ENCODE results near the gene ATP6V1B1. TPM values are rescaled to one million over a fixed set of nuclear protein-coding genes. Genes with fewer than 3 reads are reported as not detected.

Gene ATP6V1B1
- total RNA-seq, 1 experiment from 2014 or later: not detected

DNA sequence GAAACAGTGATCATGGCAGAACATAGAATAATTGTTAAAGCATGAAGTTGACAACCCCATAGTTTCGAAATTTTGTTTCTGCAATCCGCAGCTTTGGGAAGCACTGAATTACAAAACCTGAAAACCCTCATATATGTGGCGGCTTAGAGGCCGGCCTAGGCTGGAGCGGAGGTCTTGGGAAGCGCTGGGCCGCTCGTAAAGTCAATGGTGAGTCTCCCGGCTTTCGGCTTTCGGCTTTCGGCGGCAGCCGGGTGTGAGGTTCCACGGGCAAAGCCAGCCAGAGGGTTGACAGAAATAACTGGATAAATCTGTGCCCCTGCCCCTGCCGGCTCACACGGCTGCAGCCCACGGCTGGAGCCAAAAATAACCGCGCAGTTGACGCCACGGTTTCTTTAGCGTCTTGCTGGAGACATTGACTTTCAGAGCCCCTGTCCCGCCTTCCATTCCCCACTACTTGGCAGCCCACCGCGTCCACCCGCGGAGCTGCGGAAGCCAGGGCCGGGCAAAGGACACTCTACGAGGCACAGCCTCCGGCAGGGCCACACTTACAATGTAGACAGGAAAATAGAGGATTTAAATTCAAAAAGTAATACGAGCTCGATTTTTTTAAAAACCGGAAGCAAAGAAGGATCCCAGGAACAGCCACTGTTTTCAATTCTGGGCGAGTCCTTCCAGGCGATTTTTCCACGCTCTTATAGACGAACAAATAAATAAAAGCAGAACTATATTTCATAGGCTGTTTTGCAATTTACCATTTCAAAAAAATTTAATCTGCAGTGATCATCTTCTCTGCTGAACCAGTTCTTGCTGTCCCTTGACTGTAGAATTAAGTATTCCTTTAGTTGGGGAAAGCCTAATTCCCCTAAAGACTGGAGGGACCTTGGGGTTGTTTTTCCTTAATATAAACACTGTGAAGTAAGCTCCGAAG is 28.3 kb upstream of the ATP6V1B1 start (continued):
- TF ChIP-seq, protein P1, sequence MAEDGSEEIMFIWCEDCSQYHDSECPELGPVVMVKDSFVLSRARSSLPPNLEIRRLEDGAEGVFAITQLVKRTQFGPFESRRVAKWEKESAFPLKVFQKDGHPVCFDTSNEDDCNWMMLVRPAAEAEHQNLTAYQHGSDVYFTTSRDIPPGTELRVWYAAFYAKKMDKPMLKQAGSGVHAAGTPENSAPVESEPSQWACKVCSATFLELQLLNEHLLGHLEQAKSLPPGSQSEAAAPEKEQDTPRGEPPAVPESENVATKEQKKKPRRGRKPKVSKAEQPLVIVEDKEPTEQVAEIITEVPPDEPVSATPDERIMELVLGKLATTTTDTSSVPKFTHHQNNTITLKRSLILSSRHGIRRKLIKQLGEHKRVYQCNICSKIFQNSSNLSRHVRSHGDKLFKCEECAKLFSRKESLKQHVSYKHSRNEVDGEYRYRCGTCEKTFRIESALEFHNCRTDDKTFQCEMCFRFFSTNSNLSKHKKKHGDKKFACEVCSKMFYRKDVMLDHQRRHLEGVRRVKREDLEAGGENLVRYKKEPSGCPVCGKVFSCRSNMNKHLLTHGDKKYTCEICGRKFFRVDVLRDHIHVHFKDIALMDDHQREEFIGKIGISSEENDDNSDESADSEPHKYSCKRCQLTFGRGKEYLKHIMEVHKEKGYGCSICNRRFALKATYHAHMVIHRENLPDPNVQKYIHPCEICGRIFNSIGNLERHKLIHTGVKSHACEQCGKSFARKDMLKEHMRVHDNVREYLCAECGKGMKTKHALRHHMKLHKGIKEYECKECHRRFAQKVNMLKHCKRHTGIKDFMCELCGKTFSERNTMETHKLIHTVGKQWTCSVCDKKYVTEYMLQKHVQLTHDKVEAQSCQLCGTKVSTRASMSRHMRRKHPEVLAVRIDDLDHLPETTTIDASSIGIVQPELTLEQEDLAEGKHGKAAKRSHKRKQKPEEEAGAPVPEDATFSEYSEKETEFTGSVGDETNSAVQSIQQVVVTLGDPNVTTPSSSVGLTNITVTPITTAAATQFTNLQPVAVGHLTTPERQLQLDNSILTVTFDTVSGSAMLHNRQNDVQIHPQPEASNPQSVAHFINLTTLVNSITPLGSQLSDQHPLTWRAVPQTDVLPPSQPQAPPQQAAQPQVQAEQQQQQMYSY (CRISPR knock-in tag; IDR thresholded peaks at IDR 0.05): no peak
- TF ChIP-seq, protein P2, sequence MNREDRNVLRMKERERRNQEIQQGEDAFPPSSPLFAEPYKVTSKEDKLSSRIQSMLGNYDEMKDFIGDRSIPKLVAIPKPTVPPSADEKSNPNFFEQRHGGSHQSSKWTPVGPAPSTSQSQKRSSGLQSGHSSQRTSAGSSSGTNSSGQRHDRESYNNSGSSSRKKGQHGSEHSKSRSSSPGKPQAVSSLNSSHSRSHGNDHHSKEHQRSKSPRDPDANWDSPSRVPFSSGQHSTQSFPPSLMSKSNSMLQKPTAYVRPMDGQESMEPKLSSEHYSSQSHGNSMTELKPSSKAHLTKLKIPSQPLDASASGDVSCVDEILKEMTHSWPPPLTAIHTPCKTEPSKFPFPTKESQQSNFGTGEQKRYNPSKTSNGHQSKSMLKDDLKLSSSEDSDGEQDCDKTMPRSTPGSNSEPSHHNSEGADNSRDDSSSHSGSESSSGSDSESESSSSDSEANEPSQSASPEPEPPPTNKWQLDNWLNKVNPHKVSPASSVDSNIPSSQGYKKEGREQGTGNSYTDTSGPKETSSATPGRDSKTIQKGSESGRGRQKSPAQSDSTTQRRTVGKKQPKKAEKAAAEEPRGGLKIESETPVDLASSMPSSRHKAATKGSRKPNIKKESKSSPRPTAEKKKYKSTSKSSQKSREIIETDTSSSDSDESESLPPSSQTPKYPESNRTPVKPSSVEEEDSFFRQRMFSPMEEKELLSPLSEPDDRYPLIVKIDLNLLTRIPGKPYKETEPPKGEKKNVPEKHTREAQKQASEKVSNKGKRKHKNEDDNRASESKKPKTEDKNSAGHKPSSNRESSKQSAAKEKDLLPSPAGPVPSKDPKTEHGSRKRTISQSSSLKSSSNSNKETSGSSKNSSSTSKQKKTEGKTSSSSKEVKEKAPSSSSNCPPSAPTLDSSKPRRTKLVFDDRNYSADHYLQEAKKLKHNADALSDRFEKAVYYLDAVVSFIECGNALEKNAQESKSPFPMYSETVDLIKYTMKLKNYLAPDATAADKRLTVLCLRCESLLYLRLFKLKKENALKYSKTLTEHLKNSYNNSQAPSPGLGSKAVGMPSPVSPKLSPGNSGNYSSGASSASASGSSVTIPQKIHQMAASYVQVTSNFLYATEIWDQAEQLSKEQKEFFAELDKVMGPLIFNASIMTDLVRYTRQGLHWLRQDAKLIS (CRISPR knock-in tag; IDR thresholded peaks at IDR 0.05; ENCODE audit: borderline replicate concordance): no peak
- TF ChIP-seq RELA (CRISPR knock-in tag; IDR thresholded peaks at IDR 0.05; ENCODE audit: borderline replicate concordance) (no peak), PRRX2 (CRISPR knock-in tag; IDR thresholded peaks at IDR 0.05) (no peak), EMX1 (CRISPR knock-in tag; IDR thresholded peaks at IDR 0.05) (no peak)

DNA sequence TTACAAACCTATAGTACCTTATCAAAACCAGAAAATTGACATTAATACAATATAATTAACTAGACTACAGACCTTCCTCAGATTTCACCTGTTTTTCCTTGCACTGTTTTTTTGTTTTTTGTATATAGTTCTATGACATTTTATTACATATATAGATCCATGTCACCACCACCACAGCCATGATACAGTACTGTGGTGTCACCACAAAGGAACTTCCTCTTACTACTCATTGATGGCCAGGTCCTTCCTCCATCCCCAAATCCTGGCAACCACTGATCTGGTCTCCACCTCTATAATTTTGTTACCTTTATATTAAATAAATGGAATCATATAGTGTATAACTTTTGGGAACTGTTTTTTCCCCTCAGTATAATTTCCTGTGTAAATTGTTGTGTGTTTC is 19.4 kb upstream of the ATP6V1B1 start:
- Mint-ChIP-seq H3K27me3 (ENCODE audit: low read depth) (peaks cover 55% of the 10 kb centered on the region), H3K27ac (no peak overlapping the region), H3K9me3 (no peaks in the 10 kb centered on the region), H3K4me3 (no peak overlapping the region), H3K36me3 (no peaks in the 10 kb centered on the region), H3K4me1 (no peaks in the 10 kb centered on the region)
- ChIA-PET CTCF (interaction anchor here (0.6 to 2.5 kb wide), 4 partner anchors 27 to 56 kb away, joined by 3 to 11 read pairs (median 4); no protein-coding TSS in a partner anchor), POLR2A (interaction anchor here (1.7 kb wide), 1 partner anchor 23 kb away, joined by 3 read pairs; no protein-coding TSS in a partner anchor)
- ATAC-seq (no peak), DNase-seq (ENCODE audit: low spot score) (no peak)
- TF ChIP-seq, protein P3, sequence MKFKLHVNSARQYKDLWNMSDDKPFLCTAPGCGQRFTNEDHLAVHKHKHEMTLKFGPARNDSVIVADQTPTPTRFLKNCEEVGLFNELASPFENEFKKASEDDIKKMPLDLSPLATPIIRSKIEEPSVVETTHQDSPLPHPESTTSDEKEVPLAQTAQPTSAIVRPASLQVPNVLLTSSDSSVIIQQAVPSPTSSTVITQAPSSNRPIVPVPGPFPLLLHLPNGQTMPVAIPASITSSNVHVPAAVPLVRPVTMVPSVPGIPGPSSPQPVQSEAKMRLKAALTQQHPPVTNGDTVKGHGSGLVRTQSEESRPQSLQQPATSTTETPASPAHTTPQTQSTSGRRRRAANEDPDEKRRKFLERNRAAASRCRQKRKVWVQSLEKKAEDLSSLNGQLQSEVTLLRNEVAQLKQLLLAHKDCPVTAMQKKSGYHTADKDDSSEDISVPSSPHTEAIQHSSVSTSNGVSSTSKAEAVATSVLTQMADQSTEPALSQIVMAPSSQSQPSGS (CRISPR knock-in tag; IDR thresholded peaks at IDR 0.05; ENCODE audit: borderline replicate concordance, low read depth): no peak
- no peak for TF ChIP-seq TEAD4 (CRISPR knock-in tag; IDR thresholded peaks at IDR 0.05)
- TF ChIP-seq, protein P4, sequence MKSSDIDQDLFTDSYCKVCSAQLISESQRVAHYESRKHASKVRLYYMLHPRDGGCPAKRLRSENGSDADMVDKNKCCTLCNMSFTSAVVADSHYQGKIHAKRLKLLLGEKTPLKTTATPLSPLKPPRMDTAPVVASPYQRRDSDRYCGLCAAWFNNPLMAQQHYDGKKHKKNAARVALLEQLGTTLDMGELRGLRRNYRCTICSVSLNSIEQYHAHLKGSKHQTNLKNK (CRISPR knock-in tag; IDR thresholded peaks at IDR 0.05): no peak
- no peak for TF ChIP-seq GABPB1 (CRISPR knock-in tag; IDR thresholded peaks at IDR 0.05)
- TF ChIP-seq, protein P5, sequence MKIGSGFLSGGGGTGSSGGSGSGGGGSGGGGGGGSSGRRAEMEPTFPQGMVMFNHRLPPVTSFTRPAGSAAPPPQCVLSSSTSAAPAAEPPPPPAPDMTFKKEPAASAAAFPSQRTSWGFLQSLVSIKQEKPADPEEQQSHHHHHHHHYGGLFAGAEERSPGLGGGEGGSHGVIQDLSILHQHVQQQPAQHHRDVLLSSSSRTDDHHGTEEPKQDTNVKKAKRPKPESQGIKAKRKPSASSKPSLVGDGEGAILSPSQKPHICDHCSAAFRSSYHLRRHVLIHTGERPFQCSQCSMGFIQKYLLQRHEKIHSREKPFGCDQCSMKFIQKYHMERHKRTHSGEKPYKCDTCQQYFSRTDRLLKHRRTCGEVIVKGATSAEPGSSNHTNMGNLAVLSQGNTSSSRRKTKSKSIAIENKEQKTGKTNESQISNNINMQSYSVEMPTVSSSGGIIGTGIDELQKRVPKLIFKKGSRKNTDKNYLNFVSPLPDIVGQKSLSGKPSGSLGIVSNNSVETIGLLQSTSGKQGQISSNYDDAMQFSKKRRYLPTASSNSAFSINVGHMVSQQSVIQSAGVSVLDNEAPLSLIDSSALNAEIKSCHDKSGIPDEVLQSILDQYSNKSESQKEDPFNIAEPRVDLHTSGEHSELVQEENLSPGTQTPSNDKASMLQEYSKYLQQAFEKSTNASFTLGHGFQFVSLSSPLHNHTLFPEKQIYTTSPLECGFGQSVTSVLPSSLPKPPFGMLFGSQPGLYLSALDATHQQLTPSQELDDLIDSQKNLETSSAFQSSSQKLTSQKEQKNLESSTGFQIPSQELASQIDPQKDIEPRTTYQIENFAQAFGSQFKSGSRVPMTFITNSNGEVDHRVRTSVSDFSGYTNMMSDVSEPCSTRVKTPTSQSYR (CRISPR knock-in tag; IDR thresholded peaks at IDR 0.05): no peak
- no peak for TF ChIP-seq CREB1 (CRISPR knock-in tag; IDR thresholded peaks at IDR 0.05)
- no peak for TF ChIP-seq EMX1 (CRISPR knock-in tag; IDR thresholded peaks at IDR 0.05)
- TF ChIP-seq, protein P6, sequence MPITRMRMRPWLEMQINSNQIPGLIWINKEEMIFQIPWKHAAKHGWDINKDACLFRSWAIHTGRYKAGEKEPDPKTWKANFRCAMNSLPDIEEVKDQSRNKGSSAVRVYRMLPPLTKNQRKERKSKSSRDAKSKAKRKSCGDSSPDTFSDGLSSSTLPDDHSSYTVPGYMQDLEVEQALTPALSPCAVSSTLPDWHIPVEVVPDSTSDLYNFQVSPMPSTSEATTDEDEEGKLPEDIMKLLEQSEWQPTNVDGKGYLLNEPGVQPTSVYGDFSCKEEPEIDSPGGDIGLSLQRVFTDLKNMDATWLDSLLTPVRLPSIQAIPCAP (CRISPR knock-in tag; IDR thresholded peaks at IDR 0.05): no peak
- TF ChIP-seq, protein P7, sequence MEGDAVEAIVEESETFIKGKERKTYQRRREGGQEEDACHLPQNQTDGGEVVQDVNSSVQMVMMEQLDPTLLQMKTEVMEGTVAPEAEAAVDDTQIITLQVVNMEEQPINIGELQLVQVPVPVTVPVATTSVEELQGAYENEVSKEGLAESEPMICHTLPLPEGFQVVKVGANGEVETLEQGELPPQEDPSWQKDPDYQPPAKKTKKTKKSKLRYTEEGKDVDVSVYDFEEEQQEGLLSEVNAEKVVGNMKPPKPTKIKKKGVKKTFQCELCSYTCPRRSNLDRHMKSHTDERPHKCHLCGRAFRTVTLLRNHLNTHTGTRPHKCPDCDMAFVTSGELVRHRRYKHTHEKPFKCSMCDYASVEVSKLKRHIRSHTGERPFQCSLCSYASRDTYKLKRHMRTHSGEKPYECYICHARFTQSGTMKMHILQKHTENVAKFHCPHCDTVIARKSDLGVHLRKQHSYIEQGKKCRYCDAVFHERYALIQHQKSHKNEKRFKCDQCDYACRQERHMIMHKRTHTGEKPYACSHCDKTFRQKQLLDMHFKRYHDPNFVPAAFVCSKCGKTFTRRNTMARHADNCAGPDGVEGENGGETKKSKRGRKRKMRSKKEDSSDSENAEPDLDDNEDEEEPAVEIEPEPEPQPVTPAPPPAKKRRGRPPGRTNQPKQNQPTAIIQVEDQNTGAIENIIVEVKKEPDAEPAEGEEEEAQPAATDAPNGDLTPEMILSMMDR (IDR thresholded peaks at IDR 0.05): no peak
- no peak for TF ChIP-seq RELA (CRISPR knock-in tag; IDR thresholded peaks at IDR 0.05; ENCODE audit: borderline replicate concordance)
- TF ChIP-seq, protein P8, sequence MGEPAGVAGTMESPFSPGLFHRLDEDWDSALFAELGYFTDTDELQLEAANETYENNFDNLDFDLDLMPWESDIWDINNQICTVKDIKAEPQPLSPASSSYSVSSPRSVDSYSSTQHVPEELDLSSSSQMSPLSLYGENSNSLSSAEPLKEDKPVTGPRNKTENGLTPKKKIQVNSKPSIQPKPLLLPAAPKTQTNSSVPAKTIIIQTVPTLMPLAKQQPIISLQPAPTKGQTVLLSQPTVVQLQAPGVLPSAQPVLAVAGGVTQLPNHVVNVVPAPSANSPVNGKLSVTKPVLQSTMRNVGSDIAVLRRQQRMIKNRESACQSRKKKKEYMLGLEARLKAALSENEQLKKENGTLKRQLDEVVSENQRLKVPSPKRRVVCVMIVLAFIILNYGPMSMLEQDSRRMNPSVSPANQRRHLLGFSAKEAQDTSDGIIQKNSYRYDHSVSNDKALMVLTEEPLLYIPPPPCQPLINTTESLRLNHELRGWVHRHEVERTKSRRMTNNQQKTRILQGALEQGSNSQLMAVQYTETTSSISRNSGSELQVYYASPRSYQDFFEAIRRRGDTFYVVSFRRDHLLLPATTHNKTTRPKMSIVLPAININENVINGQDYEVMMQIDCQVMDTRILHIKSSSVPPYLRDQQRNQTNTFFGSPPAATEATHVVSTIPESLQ (CRISPR knock-in tag; IDR thresholded peaks at IDR 0.05): no peak
- TF ChIP-seq, protein P9, sequence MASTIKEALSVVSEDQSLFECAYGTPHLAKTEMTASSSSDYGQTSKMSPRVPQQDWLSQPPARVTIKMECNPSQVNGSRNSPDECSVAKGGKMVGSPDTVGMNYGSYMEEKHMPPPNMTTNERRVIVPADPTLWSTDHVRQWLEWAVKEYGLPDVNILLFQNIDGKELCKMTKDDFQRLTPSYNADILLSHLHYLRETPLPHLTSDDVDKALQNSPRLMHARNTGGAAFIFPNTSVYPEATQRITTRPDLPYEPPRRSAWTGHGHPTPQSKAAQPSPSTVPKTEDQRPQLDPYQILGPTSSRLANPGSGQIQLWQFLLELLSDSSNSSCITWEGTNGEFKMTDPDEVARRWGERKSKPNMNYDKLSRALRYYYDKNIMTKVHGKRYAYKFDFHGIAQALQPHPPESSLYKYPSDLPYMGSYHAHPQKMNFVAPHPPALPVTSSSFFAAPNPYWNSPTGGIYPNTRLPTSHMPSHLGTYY (CRISPR knock-in tag; IDR thresholded peaks at IDR 0.05): no peak
